Measurements from ENCODE around the gene HMCN2.

Gene HMCN2

DNA sequence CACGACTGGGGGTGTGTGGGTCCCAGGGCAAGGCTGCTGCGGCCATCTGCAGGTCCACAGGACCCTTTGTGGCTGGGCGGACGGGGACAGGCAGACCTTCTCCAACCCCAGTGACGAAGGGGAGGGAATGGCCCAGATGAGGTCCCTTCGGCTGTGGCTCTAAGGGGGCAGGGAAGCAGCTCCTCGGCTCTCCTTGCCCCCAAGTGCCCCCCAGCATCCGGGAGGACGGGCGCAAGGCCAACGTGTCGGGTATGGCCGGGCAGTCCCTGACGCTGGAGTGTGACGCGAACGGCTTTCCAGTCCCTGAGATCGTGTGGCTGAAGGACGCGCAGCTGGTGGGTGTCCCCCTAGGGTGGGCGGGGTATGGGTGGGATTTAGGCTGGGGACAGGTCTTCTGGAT is 82.8 kb downstream of the HMCN2 start:
- DNase-seq (ENCODE audit: low spot score) = no peak

GRCh38 chr9:130348881-130349280 is 83.3 kb downstream of the HMCN2 start:
- DNase-seq (ENCODE audit: low spot score) = no peak

DNA sequence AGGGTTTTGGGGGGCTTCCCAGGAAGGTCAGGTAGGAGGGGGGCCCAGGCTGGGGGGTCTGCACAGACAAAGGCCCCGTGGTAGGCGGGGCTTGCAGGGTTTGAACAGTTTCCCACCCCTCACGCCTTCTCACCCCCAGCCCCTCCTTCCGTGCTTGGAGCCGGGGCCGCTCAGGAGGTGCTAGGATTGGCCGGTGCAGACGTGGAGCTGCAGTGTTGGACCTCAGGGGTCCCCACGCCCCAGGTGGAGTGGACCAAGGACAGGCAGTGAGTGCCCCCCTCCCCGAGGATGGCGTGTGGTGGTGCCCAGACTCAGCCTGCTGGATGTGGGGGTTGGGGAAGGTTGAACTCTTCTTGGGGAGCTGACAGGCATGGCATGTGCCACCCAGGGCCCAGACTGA is 83.8 kb downstream of the HMCN2 start:
- DNase-seq (ENCODE audit: low spot score) = no peak

GRCh38 chr9:130351343-130351742 is 85.8 kb downstream of the HMCN2 start:
- DNase-seq (ENCODE audit: low spot score) = no peak

- DNase-seq (ENCODE audit: low spot score) = no peak
These were observed 86.5 kb downstream of the HMCN2 start for GRCh38 chr9:130352081-130352480.

- DNase-seq (ENCODE audit: low spot score) = no peak
These were observed 87.2 kb downstream of the HMCN2 start for GRCh38 chr9:130352586-130353285.

DNA sequence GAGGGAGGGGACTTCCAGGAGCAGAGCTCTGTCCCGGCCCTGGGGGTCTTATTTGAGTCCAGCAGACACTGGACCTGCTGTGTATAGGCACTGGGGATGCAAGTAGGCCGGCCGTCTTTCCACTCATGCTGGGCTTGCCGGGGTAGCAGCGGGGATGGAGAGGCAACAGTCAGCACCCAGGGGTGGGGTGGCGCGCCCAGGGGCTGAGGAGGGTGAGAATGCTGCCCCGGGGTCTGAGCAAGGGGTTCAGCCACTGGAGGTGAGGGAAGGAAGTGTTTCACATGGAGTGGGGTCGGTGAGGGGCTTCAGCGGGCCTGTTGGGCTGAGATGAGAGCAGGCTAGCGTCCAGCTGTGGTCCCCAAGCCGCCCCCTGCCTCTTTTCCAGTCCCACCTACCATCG is 88.8 kb downstream of the HMCN2 start:
- DNase-seq (ENCODE audit: low spot score) = no peak

GRCh38 chr9:130354806-130355205 is 89.2 kb downstream of the HMCN2 start:
- no peak for DNase-seq (ENCODE audit: low spot score)

- no peak for DNase-seq (ENCODE audit: low spot score)
These were observed 90.5 kb downstream of the HMCN2 start for GRCh38 chr9:130356033-130356432.

DNA sequence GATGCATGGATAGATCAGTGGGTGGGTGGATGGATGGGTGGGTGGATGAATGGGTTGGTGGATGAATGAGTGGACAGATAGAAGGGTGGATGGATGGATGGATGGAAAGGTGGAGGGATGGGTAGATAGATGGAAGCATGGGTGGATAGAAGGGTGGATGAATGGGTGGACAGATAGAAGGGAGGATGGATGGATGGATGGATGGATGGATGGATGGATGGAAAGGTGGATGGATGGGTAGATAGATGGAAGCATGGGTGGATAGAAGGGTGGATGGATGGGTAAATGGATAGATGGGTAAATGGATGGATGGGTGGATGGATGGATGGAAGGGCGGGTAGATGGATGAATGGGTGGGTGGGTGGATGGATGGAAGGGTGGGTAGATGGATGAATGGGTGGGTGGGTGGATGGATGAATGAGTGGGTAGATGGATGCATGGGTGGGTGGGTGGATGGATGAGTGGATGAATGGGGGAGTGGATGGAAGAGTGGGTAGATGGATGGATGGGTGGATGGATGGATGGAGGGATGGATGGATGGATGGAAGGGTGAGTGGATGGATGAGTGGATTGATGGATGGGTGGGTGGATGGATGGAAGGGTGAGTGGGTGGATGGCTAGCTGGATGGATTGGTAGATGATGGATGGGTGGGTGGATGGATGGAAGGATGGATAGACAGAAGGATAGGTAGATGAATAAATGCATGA is 91.5 kb downstream of the HMCN2 start:
- no peak for DNase-seq (ENCODE audit: low spot score)

GRCh38 chr9:130358928-130359327 is 93.4 kb downstream of the HMCN2 start:
- no peak for DNase-seq (ENCODE audit: low spot score)

- no peak for DNase-seq (ENCODE audit: low spot score)
These were observed 94.3 kb downstream of the HMCN2 start for GRCh38 chr9:130359819-130360218.

DNA sequence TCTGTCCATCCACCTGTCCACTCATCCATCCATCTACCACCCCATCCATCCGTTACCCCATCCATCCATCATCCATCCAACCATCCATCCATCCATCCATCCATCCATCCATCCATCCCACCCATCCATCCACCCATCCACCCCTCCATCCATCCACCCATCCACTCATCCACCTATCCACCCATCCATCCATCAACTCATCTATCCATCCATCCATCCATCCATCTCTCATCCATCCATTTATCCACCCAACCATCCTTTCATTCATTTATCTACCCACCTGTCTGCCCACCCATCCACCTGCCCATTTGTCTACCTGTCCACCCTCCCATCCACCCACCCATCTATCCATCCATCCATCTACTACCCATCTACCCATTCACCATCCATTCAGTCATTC is 95.1 kb downstream of the HMCN2 start:
- no peak for DNase-seq (ENCODE audit: low spot score)

DNA sequence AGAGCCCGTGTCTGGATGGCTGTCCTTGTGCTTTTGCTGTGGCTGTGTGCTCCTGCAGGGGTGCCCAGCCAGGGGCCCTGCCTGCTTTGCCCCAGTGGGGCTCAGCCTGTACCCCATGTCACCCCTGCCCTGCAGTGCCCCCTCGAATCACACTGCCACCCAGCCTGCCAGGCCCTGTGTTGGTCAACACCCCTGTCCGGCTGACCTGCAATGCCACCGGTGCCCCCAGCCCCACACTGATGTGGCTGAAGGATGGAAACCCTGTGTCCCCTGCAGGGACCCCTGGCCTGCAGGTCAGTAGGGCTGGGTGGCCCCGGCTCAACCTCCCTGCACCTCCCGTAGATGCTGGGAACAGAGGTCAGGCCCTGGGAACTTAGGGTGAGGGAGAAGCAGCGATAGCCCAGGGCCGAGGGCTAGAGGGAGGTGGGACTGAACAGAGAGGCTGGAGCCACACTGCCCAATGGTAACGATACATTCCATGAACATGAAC is 96.4 kb downstream of the HMCN2 start:
- no peak for DNase-seq (ENCODE audit: low spot score)

DNA sequence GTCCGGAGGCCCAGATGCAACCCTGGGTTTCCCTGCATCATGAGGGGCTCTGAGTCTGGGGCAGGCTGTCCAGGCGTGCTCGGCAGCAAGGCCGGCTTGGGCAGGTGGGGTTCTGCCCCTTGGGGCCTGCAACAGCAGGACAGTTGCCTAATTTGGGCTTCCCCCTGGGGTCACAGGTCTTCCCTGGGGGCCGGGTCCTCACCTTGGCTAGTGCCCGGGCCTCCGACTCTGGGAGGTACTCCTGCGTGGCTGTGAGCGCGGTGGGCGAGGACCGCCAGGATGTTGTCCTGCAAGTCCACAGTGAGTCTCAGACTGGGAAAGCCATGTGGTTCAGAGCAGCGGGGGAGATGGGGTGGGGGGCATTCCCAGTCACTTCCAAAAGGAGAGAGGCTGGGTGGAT is 97.1 kb downstream of the HMCN2 start:
- DNase-seq (ENCODE audit: low spot score) = no peak

- DNase-seq (ENCODE audit: low spot score) = no peak
These were observed 98.3 kb downstream of the HMCN2 start for GRCh38 chr9:130363755-130364404.

DNA sequence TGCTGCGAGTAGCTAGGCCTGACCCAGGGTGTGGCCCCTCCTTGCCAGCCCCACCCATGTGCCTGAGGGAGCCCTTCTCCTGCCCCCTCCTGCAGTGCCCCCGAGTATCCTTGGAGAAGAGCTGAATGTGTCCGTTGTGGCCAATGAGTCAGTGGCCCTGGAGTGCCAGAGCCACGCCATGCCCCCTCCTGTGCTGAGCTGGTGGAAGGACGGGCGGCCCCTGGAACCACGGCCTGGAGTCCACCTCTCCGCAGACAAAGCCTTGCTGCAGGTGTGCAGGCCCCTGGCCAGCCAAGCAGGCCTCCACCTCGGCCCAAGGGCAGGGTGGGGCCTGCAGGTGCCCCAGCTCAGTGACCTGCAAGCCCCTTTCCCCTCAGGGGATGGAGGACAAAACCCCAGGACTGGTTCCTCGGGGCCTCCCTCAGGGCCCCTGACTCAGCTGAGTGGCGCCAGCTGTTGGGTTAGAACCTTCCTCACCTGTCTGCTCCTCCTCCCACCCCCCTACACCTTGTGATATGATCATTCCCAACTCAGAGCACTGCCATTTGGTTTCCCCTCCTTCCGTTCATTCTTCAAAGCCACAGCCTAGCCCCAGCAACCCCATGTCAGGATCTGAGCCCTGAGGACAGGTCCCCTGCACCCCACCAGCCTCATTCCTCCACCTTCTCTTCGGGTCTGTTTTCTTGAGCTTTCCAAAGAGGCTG is 99.2 kb downstream of the HMCN2 start:
- DNase-seq (ENCODE audit: low spot score) = no peak

- no peak for DNase-seq (ENCODE audit: low spot score)
These were observed 99.8 kb downstream of the HMCN2 start for GRCh38 chr9:130365323-130365721.

DNA sequence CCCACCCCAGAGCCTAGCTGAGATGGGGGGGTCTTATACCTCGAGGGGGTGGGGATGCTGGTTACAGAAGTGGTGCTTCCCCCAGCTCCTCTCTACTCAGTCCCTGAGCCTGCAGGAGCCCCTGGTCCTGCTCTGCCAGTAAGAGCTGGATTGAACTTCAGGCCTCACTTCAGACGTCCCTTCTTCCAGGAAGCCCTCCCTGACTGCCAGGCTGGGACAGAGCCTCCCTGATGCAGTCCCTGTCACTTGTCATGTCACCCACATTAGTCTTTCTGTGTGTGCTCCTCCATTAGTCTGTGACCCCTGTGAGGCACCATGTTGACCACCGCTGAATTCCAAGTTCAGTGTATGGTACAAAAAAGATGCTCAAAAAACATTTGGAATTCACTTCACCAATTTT is 100.5 kb downstream of the HMCN2 start:
- no peak for DNase-seq (ENCODE audit: low spot score)

DNA sequence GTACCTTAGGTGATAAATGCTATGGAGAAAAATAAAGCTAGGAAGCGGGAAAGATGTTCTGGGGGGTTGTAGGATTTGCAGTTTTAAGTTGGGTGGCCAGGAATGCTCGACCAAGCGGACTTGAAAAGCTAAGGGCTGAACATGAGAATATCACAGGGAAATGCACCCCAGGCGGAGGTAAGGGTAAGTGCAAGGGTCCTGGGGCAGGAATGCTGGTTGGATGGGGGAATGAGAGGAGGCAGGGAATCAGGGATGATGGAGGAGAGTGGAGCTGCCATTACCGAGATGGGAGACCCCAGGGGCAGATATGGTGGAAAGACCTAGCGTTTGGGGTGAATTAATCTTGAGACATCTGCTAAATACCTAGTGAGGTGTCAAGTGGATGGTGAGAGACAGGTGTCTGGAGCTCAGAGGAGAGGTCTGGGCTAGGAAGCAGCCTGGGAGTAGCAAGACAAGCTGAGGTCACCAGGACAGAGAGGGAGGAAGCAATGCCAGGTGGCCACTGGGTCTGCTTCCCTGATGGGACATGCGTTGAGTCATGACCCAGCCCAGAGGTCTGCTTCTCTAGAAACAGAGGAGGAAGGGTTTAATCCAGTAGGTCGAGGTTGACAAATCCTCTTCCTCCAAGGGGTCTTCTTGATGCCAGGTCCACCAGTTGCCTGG is 101.5 kb downstream of the HMCN2 start:
- no peak for DNase-seq (ENCODE audit: low spot score)

- no peak for DNase-seq (ENCODE audit: low spot score)
These were observed 103.1 kb downstream of the HMCN2 start for GRCh38 chr9:130368631-130369103.

DNA sequence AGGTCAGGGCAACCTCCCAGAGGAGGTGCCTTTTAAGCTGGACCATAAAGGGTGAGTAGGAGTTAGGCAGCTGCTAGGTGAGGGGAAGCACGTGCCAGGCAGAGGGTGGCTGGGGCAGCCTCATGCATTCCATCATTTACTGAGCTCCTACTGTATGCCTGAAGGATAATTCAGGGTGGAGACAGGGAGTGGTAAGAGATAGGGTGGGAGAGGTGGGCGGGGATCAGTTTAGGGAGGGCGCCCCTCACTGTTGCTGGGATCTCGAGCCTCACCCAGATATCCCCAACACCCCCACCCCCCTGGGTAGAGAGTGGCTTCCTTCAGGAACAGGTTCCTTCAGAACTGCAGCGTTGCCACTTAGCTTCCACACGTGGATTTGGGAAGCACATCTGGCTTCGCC is 104.7 kb downstream of the HMCN2 start:
- no peak for DNase-seq (ENCODE audit: low spot score)
